CD4-positive, alpha-beta T cell treated with Interleukin-6 at 100 ng/mL for 8 hours (primary cell): ENCODE results near the gene IQGAP3.

Experiments
- DNase-seq: peaks from one replicate; pipeline ENCODE4 v3.0.0-alpha.2; 2020; ENCODE audit warnings: mixed read lengths, low spot score

IQGAP3 gene

GRCh38 chr1:156495401-156496140 lies 76.8 kb downstream of the IQGAP3 start:
- no peak for DNase-seq

- DNase-seq = no peak
These were observed 78.0 kb downstream of the IQGAP3 start for GRCh38 chr1:156494309-156494895.

- no peak for DNase-seq
These were observed 78.6 kb downstream of the IQGAP3 start for GRCh38 chr1:156493742-156494141.

GRCh38 chr1:156493154-156493631 lies 79.2 kb downstream of the IQGAP3 start:
- DNase-seq = no peak

GRCh38 chr1:156492591-156493080 lies 79.7 kb downstream of the IQGAP3 start:
- no peak for DNase-seq

GRCh38 chr1:156492013-156492590 lies 80.3 kb downstream of the IQGAP3 start:
- no peak for DNase-seq

- DNase-seq = no peak
These were observed 81.0 kb downstream of the IQGAP3 start for GRCh38 chr1:156491151-156491949.

GRCh38 chr1:156490401-156491032 lies 81.8 kb downstream of the IQGAP3 start:
- no peak for DNase-seq

GRCh38 chr1:156489935-156490293 lies 82.5 kb downstream of the IQGAP3 start:
- no peak for DNase-seq

- peak; percentile 24 for DNase-seq
These were observed 83.0 kb downstream of the IQGAP3 start for GRCh38 chr1:156489166-156489934.

GRCh38 chr1:156488566-156489165 lies 83.7 kb downstream of the IQGAP3 start:
- DNase-seq = no peak

GRCh38 chr1:156487862-156488261 lies 84.5 kb downstream of the IQGAP3 start:
- DNase-seq = no peak

- DNase-seq = no peak
These were observed 85.7 kb downstream of the IQGAP3 start for GRCh38 chr1:156486421-156487344.

- DNase-seq = no peak
These were observed 86.4 kb downstream of the IQGAP3 start for GRCh38 chr1:156485984-156486383.

- DNase-seq = no peak
These were observed 87.8 kb downstream of the IQGAP3 start for GRCh38 chr1:156484480-156485058.

- DNase-seq = no peak
These were observed 89.0 kb downstream of the IQGAP3 start for GRCh38 chr1:156483397-156483796.

GRCh38 chr1:156482276-156482675 lies 90.1 kb downstream of the IQGAP3 start:
- DNase-seq = no peak

GRCh38 chr1:156481527-156481926 lies 90.8 kb downstream of the IQGAP3 start:
- DNase-seq = no peak
